NCI-H187 treated with DMSO at 0.1 percent for 48 hours (cell line): Measurements from ENCODE around the gene CNTD1.
"Not testable (repeated sequence)": the region's sequence is repeated elsewhere in the genome, so short reads cannot be mapped to it uniquely, and the experiment has no call there.

ENCODE experiments used
- DNase-seq: peaks from one replicate; lab custom pipeline; 2025; lab: John Stamatoyannopoulos, UW

The CNTD1 gene

GRCh38 chr17:42798383-42799380 lies at the start of gene CNTD1, which contains the start of gene COA3:
Gene CNTD1, plus strand, starts transcription at chr17:42798861. Its CDS starts 207 bp downstream, at chr17:42799068.
Gene COA3, minus strand, starts transcription at chr17:42798704. Its CDS starts 23 bp downstream, at chr17:42798681.
- DNase-seq, result peak; percentile 24

GRCh38 chr17:42748908-42749798 lies 49.5 kb upstream of the CNTD1 start:
- no peak for DNase-seq

- DNase-seq, result no peak
Measured at GRCh38 chr17:42750739-42751344, 47.8 kb upstream of the CNTD1 start.

- DNase-seq, result no peak
Measured at GRCh38 chr17:42751628-42752027, 47.0 kb upstream of the CNTD1 start.

- no peak for DNase-seq
Measured at GRCh38 chr17:42754782-42755181, 43.9 kb upstream of the CNTD1 start.

GRCh38 chr17:42759982-42760651 lies 38.5 kb upstream of the CNTD1 start:
- no peak for DNase-seq

GRCh38 chr17:42760652-42761581 lies 37.7 kb upstream of the CNTD1 start, which contains the start of gene RAMP2:
Gene RAMP2, plus strand, starts transcription at chr17:42761227. Its CDS starts 35 bp downstream, at chr17:42761262.
- no peak for DNase-seq

GRCh38 chr17:42761638-42762037 lies 37.0 kb upstream of the CNTD1 start:
- no peak for DNase-seq

- DNase-seq, result no peak
Measured at GRCh38 chr17:42766124-42766523, 32.5 kb upstream of the CNTD1 start.

- DNase-seq, result no peak
Measured at GRCh38 chr17:42767512-42767911, 31.1 kb upstream of the CNTD1 start.

- not testable (repeated sequence) for DNase-seq
Measured at GRCh38 chr17:42768006-42768405, 30.7 kb upstream of the CNTD1 start.

GRCh38 chr17:42769964-42770363 lies 28.7 kb upstream of the CNTD1 start:
- DNase-seq, result not testable (repeated sequence)

GRCh38 chr17:42772945-42773289 lies 25.7 kb upstream of the CNTD1 start:
- no peak for DNase-seq

GRCh38 chr17:42773290-42774035 lies 25.2 kb upstream of the CNTD1 start, which contains the start of gene VPS25:
Gene VPS25, plus strand, starts transcription at chr17:42773449. Its CDS starts 27 bp downstream, at chr17:42773476.
- peak; percentile 4 for DNase-seq

- DNase-seq, result no peak
Measured at GRCh38 chr17:42774066-42774745, 24.5 kb upstream of the CNTD1 start.

GRCh38 chr17:42775534-42776098 lies 23.0 kb upstream of the CNTD1 start:
- DNase-seq, result no peak

GRCh38 chr17:42778570-42778969 lies 20.1 kb upstream of the CNTD1 start:
- no peak for DNase-seq

- no peak for DNase-seq
Measured at GRCh38 chr17:42779304-42779935, 19.2 kb upstream of the CNTD1 start.
